PC-3 (cell line): Measurements from ENCODE around the gene TLE5.

Experiments
- EZH2 ChIP-seq: fragments of 300-600 bp; sonication (generic); IDR thresholded peaks from one replicate; pipeline ENCODE4 v1.6.1; 2017; ENCODE audit warnings: antibody characterized with exemption, mild to moderate bottlenecking, low read length; ENCODE audit not compliant: unreplicated experiment
- TF ChIP-seq, protein P1 (sequence below): fragments of 300-600 bp; sonication (generic); conservative IDR thresholded peaks from 2 replicates; pipeline ENCODE4 v1.5.1; 2017; ENCODE audit warnings: antibody characterized with exemption, low read depth, mild to moderate bottlenecking, low read length

GRCh38 chr19:3110126-3110825 lies 48.0 kb upstream of the TLE5 start:
- TF ChIP-seq, protein P1, sequence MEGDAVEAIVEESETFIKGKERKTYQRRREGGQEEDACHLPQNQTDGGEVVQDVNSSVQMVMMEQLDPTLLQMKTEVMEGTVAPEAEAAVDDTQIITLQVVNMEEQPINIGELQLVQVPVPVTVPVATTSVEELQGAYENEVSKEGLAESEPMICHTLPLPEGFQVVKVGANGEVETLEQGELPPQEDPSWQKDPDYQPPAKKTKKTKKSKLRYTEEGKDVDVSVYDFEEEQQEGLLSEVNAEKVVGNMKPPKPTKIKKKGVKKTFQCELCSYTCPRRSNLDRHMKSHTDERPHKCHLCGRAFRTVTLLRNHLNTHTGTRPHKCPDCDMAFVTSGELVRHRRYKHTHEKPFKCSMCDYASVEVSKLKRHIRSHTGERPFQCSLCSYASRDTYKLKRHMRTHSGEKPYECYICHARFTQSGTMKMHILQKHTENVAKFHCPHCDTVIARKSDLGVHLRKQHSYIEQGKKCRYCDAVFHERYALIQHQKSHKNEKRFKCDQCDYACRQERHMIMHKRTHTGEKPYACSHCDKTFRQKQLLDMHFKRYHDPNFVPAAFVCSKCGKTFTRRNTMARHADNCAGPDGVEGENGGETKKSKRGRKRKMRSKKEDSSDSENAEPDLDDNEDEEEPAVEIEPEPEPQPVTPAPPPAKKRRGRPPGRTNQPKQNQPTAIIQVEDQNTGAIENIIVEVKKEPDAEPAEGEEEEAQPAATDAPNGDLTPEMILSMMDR = no peak
- TF ChIP-seq EZH2 = no peak
